HCT116 (cell line): ENCODE measurements around the gene DHRSX.

Experiments
- TF ChIP-seq, protein P1 (sequence below): IDR thresholded peaks from 2 replicates; pipeline ENCODE4 v1.6.1; 2012; ENCODE audit warnings: low read depth
- TF ChIP-seq, protein P2 (sequence below), 3 experiments: fragments of 200-600 bp in 1 of 3; sonication (generic) in 1 of 3; IDR thresholded peaks in 2 of 3; conservative IDR thresholded peaks in 1 of 3; 2 replicates each; pipeline ENCODE4 v1.5.1; 2012 to 2017; ENCODE audit warnings: low read depth in 2 of 3, low read length in 2 of 3, antibody characterized with exemption in 1 of 3, borderline replicate concordance in 1 of 3, control low read depth in 1 of 3, mild to moderate bottlenecking in 1 of 3, mixed read lengths in 1 of 3, mixed run types in 1 of 3, moderate library complexity in 1 of 3; ENCODE audit not compliant: insufficient read depth in 1 of 3

DNA sequence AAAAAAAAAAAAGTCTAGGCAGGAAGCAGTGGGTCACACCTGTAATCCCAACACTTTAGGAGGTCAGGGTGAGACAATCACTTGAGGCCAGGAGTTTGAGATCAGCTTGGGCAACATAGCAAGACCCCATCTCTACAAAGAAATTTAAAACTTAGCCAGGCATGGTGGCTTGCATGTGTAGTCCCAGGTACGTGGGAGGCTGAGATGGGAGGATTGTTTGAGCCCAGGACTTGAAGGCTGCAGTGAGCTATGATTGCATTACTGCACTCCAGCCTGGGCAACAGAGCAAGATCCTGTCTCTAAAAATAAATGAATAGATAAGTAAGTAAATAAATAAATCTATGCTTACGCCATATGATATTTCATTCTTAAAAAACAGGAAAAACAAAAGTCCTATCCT lies 65.3 kb downstream of the DHRSX start:
- TF ChIP-seq, protein P1, sequence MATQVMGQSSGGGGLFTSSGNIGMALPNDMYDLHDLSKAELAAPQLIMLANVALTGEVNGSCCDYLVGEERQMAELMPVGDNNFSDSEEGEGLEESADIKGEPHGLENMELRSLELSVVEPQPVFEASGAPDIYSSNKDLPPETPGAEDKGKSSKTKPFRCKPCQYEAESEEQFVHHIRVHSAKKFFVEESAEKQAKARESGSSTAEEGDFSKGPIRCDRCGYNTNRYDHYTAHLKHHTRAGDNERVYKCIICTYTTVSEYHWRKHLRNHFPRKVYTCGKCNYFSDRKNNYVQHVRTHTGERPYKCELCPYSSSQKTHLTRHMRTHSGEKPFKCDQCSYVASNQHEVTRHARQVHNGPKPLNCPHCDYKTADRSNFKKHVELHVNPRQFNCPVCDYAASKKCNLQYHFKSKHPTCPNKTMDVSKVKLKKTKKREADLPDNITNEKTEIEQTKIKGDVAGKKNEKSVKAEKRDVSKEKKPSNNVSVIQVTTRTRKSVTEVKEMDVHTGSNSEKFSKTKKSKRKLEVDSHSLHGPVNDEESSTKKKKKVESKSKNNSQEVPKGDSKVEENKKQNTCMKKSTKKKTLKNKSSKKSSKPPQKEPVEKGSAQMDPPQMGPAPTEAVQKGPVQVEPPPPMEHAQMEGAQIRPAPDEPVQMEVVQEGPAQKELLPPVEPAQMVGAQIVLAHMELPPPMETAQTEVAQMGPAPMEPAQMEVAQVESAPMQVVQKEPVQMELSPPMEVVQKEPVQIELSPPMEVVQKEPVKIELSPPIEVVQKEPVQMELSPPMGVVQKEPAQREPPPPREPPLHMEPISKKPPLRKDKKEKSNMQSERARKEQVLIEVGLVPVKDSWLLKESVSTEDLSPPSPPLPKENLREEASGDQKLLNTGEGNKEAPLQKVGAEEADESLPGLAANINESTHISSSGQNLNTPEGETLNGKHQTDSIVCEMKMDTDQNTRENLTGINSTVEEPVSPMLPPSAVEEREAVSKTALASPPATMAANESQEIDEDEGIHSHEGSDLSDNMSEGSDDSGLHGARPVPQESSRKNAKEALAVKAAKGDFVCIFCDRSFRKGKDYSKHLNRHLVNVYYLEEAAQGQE = no peak
- TF ChIP-seq, protein P2, sequence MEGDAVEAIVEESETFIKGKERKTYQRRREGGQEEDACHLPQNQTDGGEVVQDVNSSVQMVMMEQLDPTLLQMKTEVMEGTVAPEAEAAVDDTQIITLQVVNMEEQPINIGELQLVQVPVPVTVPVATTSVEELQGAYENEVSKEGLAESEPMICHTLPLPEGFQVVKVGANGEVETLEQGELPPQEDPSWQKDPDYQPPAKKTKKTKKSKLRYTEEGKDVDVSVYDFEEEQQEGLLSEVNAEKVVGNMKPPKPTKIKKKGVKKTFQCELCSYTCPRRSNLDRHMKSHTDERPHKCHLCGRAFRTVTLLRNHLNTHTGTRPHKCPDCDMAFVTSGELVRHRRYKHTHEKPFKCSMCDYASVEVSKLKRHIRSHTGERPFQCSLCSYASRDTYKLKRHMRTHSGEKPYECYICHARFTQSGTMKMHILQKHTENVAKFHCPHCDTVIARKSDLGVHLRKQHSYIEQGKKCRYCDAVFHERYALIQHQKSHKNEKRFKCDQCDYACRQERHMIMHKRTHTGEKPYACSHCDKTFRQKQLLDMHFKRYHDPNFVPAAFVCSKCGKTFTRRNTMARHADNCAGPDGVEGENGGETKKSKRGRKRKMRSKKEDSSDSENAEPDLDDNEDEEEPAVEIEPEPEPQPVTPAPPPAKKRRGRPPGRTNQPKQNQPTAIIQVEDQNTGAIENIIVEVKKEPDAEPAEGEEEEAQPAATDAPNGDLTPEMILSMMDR (IDR thresholded peaks at IDR 0.05 in 2 of 3, conservative IDR thresholded peaks at IDR 0.05 in 1 of 3; ENCODE audit: borderline replicate concordance in 1 of 3, insufficient read depth in 1 of 3, low read depth in 2 of 3, low read length in 2 of 3) = no peak
